Activated T-helper 1 cell treated with anti-CD3 and anti-CD28 coated beads, Interleukin-12 subunit alpha, Interleukin-12 subunit beta, Interleukin-2, Interleukin-4 antibody, amounts not matched to agents 30 ng/mL and 10 ng/mL and 1 ng/mL, durations not matched to agents 14 hours and 24 hours and 36 hours (primary cell): ENCODE results near the gene CRYGN. TPM values are rescaled to one million over a fixed set of nuclear protein-coding genes. Genes with fewer than 3 reads are reported as not detected.

Experiments used
- DNase-seq: peaks from one replicate; pipeline ENCODE4 v3.0.0; 2021; ENCODE audit warnings: low spot score
- H3K27ac Mint-ChIP-seq: one replicate; pipeline ENCODE4 v1.8.0; 2021; ENCODE audit warnings: mild to moderate bottlenecking, mixed read lengths
- H3K27me3 Mint-ChIP-seq: one replicate; pipeline ENCODE4 v1.8.0; 2022; ENCODE audit warnings: mild to moderate bottlenecking, moderate library complexity, mixed read lengths; ENCODE audit not compliant: insufficient read depth
- H3K36me3 Mint-ChIP-seq: one replicate; pipeline ENCODE4 v1.8.0; 2021; ENCODE audit warnings: low read depth, mixed read lengths
- H3K4me1 Mint-ChIP-seq: one replicate; pipeline ENCODE4 v1.8.0; 2021; ENCODE audit warnings: low read depth, mixed read lengths
- H3K4me3 Mint-ChIP-seq: one replicate; pipeline ENCODE4 v1.8.0; 2021; ENCODE audit warnings: mild to moderate bottlenecking, moderate library complexity, mixed read lengths
- H3K9me3 Mint-ChIP-seq: one replicate; pipeline ENCODE4 v1.8.0; 2021; ENCODE audit warnings: mixed read lengths
- intact Hi-C: fragments of 100-400 bp; cut with micrococcal nuclease; formaldehyde crosslinking; loops from one replicate; pipeline ENCODE4 v1.15.1; 2024
- total RNA-seq: library from RNA; stranded (reverse); gene quantifications from 2 replicates; pipeline ENCODE4 v1.2.3, GENCODE V29; 2022

Gene CRYGN
- total RNA-seq, 1 donor from 2014 or later = not detected

DNA sequence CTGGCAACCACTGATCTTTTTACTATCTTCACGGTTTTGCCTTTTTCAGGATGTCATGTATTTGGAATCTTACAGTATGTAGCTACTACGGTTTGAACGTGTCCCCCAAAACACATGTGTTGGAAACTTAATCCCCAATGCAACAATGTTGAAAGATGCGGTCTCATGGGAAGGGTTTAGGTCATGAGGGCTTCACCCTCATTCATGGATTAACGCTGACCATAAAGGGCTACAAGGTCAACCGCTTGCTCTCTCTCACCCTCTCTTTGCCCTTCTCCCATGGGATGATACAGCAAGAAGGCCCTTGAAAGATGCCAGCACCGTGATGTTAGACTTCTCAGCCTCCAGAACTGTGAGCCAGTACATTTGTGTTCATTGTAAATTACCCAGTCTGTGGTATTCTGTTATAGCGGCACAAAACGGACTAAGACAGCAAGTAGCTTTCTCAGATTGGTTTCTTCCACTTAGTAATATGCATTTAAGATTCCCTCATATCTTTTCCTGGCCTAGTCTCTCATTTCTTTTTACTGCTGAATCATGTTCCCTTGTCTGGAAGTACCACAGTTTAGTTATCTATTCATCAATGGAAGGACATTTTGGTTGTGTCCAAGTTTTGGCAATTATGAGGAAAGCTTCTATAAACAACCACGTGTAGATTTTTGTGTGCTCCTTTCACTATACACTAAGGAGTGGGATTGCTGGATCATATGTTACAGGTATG lies 3.0 kb upstream of the CRYGN start:
- Mint-ChIP-seq H3K27ac (no peak overlapping the region), H3K9me3 (no peaks in the 10 kb centered on the region), H3K4me3 (no peak overlapping the region), H3K4me1 (peaks cover 11% of the 10 kb centered on the region), H3K36me3 (no peaks in the 10 kb centered on the region), H3K27me3 (peaks cover 48% of the 10 kb centered on the region)
- no peak for DNase-seq
- intact Hi-C loops = no loop called here

DNA sequence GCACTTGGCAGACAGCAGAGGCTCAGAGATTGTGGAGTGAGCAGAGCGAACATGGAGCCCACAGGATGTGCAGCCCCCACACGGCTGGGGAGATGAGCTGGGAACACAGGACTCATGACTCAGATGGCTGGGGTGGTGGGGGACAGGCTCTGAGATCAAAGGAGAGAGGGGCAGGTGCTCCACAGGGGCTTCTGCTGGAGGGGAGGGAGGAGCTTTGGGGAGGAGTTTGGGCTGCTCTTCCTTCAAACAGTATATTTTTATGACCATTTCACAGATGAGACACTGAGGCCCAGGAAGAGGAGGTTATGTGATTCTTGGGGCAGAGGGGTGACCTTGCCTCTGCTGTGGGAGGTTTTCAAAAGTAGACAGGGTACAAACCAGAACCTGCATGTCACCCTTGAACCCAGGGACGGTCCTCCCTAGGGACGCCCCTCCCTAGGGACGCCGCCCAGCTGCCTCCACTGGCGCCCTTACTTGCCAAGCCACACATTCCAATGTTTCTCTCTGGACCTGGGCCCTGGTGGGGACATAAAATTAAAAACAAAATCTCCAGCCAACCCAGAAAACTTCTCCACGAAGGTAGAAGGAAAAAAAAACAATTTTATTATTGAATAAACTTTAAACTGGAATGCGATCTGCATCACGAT lies 981 bp upstream of the CRYGN start:
- Mint-ChIP-seq H3K27me3 (peaks cover 49% of the 10 kb centered on the region), H3K36me3 (no peaks in the 10 kb centered on the region), H3K4me1 (peaks cover 11% of the 10 kb centered on the region), H3K9me3 (no peaks in the 10 kb centered on the region), H3K4me3 (no peak overlapping the region), H3K27ac (peak overlapping the region; percentile 37)
- no peak for DNase-seq
- intact Hi-C loops = no loop called here

DNA sequence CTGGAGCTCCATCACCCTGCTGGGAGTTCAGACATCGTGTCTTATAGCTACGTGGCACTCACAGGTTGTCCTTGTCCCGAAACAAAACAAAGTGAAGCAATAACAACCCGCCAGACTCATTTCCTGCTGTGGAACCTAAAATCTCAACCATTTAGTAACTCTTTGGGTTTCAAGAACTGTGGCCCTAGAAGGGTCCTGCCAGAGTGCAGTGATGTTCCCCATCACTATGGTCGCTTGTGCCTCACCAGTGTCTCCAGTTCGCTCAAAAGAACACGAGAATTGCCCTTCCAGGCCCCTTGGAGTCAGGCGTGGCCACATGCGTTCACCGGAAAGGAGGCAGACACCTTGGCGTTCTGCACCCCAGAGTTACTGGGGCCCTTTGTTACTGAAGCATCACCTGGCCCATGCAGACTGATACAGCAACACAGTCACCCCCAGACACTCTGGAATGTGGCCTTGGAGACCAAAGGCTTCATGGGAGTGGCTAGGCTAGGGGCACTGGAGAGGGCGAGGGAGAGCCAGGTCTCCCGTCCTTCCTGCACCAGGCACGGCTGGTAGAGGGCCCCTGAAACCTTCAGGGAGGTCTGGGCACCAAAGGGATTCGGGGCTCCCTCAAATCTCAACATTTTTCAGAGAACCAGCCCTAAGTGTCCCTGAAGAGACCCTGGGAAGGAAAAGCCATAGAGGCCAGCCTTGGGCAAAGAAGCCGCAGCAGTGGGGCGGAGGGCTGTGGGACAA lies 908 bp downstream of the CRYGN start:
- no peak overlapping the region for H3K4me3 Mint-ChIP-seq
- no peak overlapping the region for H3K27ac Mint-ChIP-seq
- H3K36me3 Mint-ChIP-seq = no peaks in the 10 kb centered on the region
- H3K9me3 Mint-ChIP-seq = no peaks in the 10 kb centered on the region
- H3K4me1 Mint-ChIP-seq = peaks cover 11% of the 10 kb centered on the region
- peaks cover 38% of the 10 kb centered on the region for H3K27me3 Mint-ChIP-seq
- intact Hi-C loops = no loop called here
- DNase-seq = no peak

DNA sequence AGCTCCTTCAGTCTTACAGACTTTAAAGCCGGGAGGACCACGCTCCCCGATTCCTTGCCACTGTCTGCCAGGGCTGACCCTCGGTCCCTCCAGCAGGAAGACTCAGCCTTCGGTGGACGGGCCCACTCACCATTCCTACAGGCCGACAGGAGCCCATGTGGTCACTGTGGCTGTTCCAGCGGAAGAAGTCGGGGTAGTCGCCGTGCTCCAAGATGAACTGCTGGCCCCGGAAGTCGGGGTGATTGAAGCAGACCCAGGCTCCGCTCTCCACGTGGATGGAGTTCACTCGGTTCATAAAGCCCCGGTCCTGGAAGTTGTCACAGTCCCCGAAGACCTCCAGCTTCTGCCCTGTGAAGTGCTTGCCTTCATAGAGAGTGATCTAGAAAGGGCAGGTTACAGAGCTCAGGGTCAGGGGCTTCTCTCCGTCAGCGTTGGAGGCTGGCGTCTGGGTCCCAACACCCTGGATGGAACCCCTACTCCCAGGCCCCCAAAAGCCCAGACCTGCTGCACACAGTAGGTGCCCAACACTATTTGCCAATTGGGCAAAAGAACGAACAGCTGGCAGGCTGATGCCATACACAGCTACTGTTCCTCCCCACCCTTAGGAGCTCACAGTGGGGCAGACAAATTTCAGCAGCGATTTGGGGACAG lies 1.9 kb downstream of the CRYGN start:
- Mint-ChIP-seq H3K4me1 (peaks cover 15% of the 10 kb centered on the region), H3K36me3 (no peaks in the 10 kb centered on the region), H3K27ac (no peak overlapping the region), H3K4me3 (no peak overlapping the region), H3K27me3 (peaks cover 31% of the 10 kb centered on the region), H3K9me3 (no peaks in the 10 kb centered on the region)
- no peak for DNase-seq
- intact Hi-C loops = no loop called here

DNA sequence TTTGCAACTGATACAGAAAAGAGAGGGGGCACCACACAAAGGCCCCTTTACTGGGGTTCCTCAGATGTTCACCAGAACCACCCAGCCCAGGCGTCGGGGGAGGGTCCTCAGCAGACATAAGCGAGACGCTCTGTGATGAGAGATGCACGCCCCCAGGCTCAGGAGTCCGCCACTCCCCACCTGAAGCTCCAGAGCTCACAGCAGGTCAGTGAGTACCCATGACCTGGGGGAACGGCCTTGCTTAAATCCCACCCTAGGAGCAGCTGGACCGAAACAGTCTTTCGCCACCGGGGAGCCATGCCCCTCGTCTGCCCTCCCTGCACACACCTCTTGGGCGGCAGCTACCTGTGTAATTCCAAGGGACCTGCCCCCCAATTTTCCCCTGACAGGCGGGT lies 2.8 kb downstream of the CRYGN start:
- no peaks in the 10 kb centered on the region for H3K9me3 Mint-ChIP-seq
- DNase-seq = no peak
- H3K27ac Mint-ChIP-seq = no peak overlapping the region
- H3K4me3 Mint-ChIP-seq = no peak overlapping the region
- H3K4me1 Mint-ChIP-seq = peaks cover 20% of the 10 kb centered on the region
- intact Hi-C loops = no loop called here
- H3K36me3 Mint-ChIP-seq = no peaks in the 10 kb centered on the region
- H3K27me3 Mint-ChIP-seq = peaks cover 28% of the 10 kb centered on the region

DNA sequence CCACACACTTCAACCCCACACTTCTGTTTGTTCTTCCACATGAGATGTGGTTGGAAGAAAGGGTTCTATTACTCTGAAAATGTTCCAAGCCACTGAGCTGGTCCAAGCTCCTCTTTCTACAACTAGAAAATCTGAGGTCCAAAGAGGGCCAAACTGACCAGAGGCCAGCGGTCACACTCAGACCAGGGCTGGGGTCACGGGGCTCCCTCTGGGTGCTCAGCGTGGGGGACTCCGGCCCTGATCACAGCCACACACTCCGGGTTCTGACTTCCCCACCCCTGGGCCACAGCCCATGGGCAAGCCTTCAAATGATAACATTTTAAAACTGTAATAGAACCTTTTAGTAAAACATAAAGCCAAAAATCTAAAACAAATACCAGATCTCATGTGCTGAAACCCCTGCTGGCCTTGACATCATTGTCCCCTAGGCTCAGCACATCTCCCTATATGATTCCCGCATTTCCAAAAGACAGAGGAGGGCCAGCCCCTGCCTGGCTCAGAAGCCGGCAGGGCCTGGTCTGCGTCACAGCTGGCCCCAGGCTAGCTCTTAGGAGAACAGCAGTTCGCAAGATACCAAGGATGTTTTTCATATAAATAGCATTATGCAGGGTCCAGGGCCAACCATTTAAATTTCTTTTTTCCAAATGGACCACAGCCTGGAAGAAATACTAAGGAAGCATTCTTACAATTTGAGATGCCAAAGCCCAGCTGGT lies 3.3 kb downstream of the CRYGN start:
- no peak for DNase-seq
- intact Hi-C loops = no loop called here
- no peaks in the 10 kb centered on the region for H3K36me3 Mint-ChIP-seq
- H3K9me3 Mint-ChIP-seq = no peaks in the 10 kb centered on the region
- peaks cover 23% of the 10 kb centered on the region for H3K27me3 Mint-ChIP-seq
- H3K4me3 Mint-ChIP-seq = no peak overlapping the region
- H3K27ac Mint-ChIP-seq = no peak overlapping the region
- H3K4me1 Mint-ChIP-seq = peaks cover 14% of the 10 kb centered on the region

DNA sequence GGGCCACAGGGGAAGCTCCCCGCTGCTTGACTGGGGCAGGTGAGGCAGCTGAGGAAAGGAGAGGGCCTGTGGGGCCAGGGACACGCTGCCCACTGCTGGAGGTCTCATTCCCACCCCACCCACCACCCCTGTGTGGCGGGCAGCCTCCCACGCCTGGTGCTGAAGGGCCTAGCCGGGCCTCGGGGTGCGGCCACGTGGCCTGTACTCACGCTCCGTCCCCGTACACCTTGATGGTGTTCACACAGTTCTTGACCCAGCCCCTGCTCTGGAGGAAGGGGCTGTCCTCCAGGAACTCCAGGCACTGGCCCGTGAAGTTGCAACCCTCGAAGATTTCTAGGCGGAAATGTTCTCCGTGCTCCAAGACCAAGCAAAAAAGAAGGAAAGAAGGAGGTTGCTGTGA lies 4.0 kb downstream of the CRYGN start:
- no peak overlapping the region for H3K27ac Mint-ChIP-seq
- intact Hi-C loops = no loop called here
- H3K27me3 Mint-ChIP-seq = peaks cover 18% of the 10 kb centered on the region
- peaks cover 9% of the 10 kb centered on the region for H3K4me1 Mint-ChIP-seq
- H3K9me3 Mint-ChIP-seq = no peaks in the 10 kb centered on the region
- DNase-seq = no peak
- no peak overlapping the region for H3K4me3 Mint-ChIP-seq
- no peaks in the 10 kb centered on the region for H3K36me3 Mint-ChIP-seq

DNA sequence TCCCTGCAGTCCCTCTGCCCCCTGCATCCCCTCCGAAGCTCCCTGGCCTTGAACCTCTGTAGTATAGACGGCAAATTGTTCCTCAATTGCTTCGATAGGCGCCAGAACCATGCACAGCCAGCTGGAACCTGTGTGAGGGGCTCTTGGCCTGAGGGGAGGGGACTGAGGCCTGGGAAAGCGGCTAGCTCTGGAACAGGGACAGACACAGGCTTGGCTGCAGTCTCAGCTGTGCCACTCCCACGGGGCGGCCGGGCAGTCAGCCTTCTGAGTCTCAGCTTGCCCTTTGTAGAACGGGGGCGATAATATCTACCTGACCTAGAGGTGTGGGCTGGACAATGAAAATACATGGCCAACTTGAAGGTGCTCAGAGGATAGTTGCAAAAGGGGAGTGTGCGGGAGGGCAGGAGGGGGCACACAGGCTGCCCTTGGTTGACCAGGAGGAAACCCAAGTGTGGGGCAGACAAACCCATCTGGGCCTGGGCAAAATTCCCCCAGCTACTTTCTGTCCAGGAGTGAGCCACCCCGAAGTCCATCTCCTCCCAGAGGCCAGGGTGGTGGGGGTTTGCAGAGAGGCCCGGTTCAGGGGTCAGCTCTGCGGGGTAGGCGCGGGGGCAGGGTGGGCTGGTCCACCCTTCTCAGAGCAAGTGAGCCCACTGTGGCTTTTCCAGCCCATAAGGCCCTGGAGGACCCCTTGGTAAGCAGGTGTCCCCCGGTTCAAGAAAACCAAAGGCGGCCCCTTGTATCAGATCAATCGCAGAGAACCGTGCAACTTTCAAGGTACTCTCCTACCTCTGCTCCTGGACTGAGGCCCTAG lies 4.6 kb downstream of the CRYGN start:
- Mint-ChIP-seq H3K4me3 (no peak overlapping the region), H3K9me3 (no peaks in the 10 kb centered on the region), H3K27ac (no peak overlapping the region), H3K27me3 (peaks cover 12% of the 10 kb centered on the region), H3K36me3 (no peaks in the 10 kb centered on the region), H3K4me1 (peaks cover 11% of the 10 kb centered on the region)
- no peak for DNase-seq
- intact Hi-C loops = no loop called here

DNA sequence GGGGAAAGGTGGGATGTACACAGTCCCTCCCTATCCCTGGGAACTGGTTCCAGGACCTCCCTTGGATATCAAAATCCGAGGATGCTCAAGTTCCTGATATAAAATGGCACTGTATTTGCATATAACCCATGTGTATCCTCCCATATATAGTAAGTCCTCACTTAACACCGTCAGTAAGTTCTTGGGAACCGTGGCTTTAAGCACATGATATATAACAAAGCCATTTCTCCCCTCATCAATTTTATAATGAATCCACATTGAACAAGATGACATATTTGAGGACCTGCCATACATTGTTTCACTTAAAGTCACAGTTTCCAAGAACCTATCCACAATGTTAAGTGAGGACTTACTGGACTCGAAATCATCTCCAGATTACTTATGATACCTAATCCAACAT lies 5.4 kb downstream of the CRYGN start:
- H3K9me3 Mint-ChIP-seq = no peaks in the 10 kb centered on the region
- no peak overlapping the region for H3K27ac Mint-ChIP-seq
- intact Hi-C loops = no loop called here
- H3K4me3 Mint-ChIP-seq = no peak overlapping the region
- peaks cover 11% of the 10 kb centered on the region for H3K27me3 Mint-ChIP-seq
- no peak for DNase-seq
- peaks cover 18% of the 10 kb centered on the region for H3K4me1 Mint-ChIP-seq
- H3K36me3 Mint-ChIP-seq = no peaks in the 10 kb centered on the region

DNA sequence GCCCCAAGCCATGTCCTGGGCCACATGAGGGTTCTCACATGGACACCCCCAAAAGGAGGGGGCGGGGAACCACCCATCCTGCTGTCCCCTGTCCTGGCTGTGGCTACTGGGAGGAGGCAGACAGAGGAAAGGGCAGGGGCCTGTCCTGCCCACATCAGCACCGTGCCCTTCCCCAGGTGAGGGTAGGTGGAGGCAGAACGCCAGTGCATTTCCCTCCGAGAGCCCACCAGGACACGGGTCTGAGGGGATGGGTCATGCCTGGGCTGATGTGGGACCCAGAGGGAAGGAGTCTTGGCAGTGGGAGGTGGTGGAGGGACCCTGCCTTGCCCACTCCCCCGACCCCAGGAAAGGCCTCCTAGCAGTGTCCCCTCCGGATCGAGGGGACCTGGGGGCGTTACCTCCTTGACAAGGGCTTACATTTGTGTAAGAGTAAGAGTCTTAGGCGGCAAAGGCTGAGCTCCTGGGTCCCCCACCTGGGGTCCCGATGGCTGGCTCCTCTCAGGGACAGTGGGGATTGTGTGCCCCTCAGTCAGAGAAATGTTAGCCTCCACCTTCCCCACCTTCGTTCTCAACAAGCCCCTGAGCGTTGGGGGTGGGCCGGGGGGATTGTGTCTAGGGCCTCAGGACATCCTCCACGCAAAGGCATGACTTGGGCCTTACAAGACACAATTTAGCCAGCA lies 6.1 kb downstream of the CRYGN start:
- H3K27me3 Mint-ChIP-seq = peaks cover 10% of the 10 kb centered on the region
- H3K27ac Mint-ChIP-seq = no peak overlapping the region
- peaks cover 24% of the 10 kb centered on the region for H3K4me1 Mint-ChIP-seq
- no peaks in the 10 kb centered on the region for H3K9me3 Mint-ChIP-seq
- intact Hi-C loops = loop anchor here (2.0 kb wide), 1 partner anchor 15 kb away; no protein-coding TSS in a partner anchor
- no peaks in the 10 kb centered on the region for H3K36me3 Mint-ChIP-seq
- H3K4me3 Mint-ChIP-seq = no peak overlapping the region
- no peak for DNase-seq

DNA sequence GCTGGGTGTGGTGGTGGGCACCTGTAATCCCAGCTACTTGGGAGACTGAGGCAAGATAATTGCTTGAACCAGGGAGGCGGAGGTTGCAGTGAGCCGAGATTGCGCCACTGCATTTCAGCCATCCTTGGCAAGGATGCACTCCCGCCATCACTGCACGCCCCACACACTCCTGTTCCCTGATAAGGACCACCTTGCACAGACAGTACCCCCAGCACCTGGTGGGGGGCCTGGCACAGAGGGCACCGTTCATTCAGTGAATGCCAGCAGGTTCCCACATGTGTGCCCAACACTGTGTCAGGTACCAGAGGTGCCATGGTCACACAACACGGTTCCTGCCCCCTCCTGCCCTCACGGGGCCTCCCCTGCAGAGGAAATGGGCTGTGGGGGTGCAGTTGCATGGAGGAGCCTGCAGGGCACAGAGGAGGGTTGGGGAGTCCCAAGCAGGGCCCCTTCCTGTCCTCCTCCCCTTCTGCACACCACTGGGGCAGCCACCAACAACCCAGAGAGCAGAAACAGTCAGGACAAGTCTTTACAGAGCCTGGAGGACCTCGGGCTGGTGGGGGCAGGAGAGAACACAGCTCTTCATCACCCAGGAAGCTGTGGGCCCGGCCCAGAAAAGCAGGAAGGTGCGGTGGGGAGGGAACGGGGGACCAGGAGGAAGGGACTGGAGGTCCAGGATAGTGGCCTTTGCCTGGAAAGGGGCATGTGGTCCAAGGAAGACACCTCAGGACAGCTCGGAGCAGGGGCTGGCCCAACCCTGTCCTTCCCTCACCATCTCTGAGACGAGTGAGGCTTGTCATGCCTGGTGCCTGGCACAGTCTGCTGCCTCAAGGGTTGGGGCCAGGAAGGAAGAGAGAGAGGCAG lies 7.1 kb downstream of the CRYGN start:
- peak overlapping the region; percentile 71 for H3K27ac Mint-ChIP-seq
- H3K4me3 Mint-ChIP-seq = no peak overlapping the region
- H3K9me3 Mint-ChIP-seq = no peaks in the 10 kb centered on the region
- intact Hi-C loops = loop anchor here (2.0 kb wide), 1 partner anchor 16 kb away; no protein-coding TSS in a partner anchor
- no peaks in the 10 kb centered on the region for H3K36me3 Mint-ChIP-seq
- peaks cover 24% of the 10 kb centered on the region for H3K4me1 Mint-ChIP-seq
- DNase-seq = peak; percentile 38
- peaks cover 9% of the 10 kb centered on the region for H3K27me3 Mint-ChIP-seq
